ENCODE data around the gene CCNF.

Gene CCNF

GRCh38 chr16:2507665-2508064 lies 78.4 kb downstream of the CCNF start:
- no peak for DNase-seq
